IPS-15b (cell line): ENCODE data around the gene GNAI1.

Experiments
- H3K27me3 ChIP-seq: one replicate; pipeline ENCODE4 v1.6.1; 2013; ENCODE audit warnings: low read length; ENCODE audit not compliant: control insufficient read depth, insufficient read depth
- H3K36me3 ChIP-seq: one replicate; pipeline ENCODE4 v1.6.1; 2013; ENCODE audit warnings: low read length; ENCODE audit not compliant: control insufficient read depth, insufficient read depth
- H3K4me1 ChIP-seq: one replicate; pipeline ENCODE4 v1.6.1; 2013; ENCODE audit warnings: mild to moderate bottlenecking, low read length; ENCODE audit not compliant: control insufficient read depth, insufficient read depth
- H3K4me3 ChIP-seq: one replicate; pipeline ENCODE4 v1.5.1; 2013; ENCODE audit warnings: low read depth, low read length
- H3K9ac ChIP-seq: one replicate; pipeline ENCODE4 v1.6.1; 2013; ENCODE audit warnings: low read depth, mild to moderate bottlenecking, low read length
- H3K9me3 ChIP-seq: one replicate; pipeline ENCODE4 v1.6.1; 2013; ENCODE audit warnings: mild to moderate bottlenecking, low read length; ENCODE audit not compliant: control insufficient read depth, insufficient read depth

GNAI1 gene

GRCh38 chr7:80264769-80265495 lies 130.3 kb downstream of the GNAI1 start:
- no peaks in the 10 kb centered on the region for H3K36me3 ChIP-seq
- H3K4me3 ChIP-seq, result no peak overlapping the region
- no peaks in the 10 kb centered on the region for H3K27me3 ChIP-seq

GRCh38 chr7:80272560-80273239 lies 138.1 kb downstream of the GNAI1 start:
- Histone ChIP-seq H3K9me3 (no peaks in the 10 kb centered on the region), H3K36me3 (no peaks in the 10 kb centered on the region), H3K4me3 (no peak overlapping the region), H3K27me3 (no peaks in the 10 kb centered on the region), H3K9ac (no peak overlapping the region), H3K4me1 (no peaks in the 10 kb centered on the region)

More at GRCh38 chr7:80264769-80265495, 130.3 kb downstream of the GNAI1 start:
- no peaks in the 10 kb centered on the region for H3K4me1 ChIP-seq
- H3K9me3 ChIP-seq, result no peaks in the 10 kb centered on the region
- H3K9ac ChIP-seq, result no peak overlapping the region

GRCh38 chr7:80273327-80273726 lies 138.7 kb downstream of the GNAI1 start:
- Histone ChIP-seq H3K4me3 (no peak overlapping the region), H3K27me3 (no peaks in the 10 kb centered on the region), H3K9me3 (no peaks in the 10 kb centered on the region), H3K36me3 (no peaks in the 10 kb centered on the region), H3K4me1 (no peaks in the 10 kb centered on the region), H3K9ac (no peak overlapping the region)

GRCh38 chr7:80275192-80275605 lies 140.6 kb downstream of the GNAI1 start:
- Histone ChIP-seq H3K4me3 (no peak overlapping the region), H3K9ac (no peak overlapping the region), H3K36me3 (no peaks in the 10 kb centered on the region), H3K4me1 (no peaks in the 10 kb centered on the region), H3K27me3 (no peaks in the 10 kb centered on the region), H3K9me3 (no peaks in the 10 kb centered on the region)
